ENCODE results near the gene KIAA0753. TPM values are rescaled to one million over a fixed set of nuclear protein-coding genes. Genes with fewer than 3 reads are reported as not detected.

Gene KIAA0753
- total and polyA plus RNA-seq, 10 of the 15 experiments (the other 5 are each of a cell fraction or from before 2014, with no cell fraction given): 2.2 to 15.2 (median 7.7) TPM

DNA sequence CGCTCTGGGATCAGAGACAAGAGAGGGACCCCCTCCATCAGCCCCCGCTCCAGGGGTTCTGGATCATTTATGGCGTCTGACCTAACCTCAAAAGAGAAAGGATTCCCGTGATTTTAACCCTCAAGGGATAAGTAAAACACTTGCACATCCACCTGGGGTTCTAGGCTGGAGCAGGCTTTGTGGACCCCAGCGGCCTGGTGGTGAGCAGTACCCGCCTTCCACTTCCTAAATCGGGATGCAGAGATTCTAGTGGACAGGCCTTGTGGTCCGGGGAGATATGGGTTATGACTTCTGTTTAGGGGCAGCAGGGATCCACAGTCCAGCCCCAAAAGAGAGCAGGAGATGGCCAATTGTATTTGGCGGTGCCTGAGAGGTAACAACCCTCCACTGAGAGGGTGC lies 83.5 kb downstream of the KIAA0753 start (continued):
- TF ChIP-seq, protein P1, sequence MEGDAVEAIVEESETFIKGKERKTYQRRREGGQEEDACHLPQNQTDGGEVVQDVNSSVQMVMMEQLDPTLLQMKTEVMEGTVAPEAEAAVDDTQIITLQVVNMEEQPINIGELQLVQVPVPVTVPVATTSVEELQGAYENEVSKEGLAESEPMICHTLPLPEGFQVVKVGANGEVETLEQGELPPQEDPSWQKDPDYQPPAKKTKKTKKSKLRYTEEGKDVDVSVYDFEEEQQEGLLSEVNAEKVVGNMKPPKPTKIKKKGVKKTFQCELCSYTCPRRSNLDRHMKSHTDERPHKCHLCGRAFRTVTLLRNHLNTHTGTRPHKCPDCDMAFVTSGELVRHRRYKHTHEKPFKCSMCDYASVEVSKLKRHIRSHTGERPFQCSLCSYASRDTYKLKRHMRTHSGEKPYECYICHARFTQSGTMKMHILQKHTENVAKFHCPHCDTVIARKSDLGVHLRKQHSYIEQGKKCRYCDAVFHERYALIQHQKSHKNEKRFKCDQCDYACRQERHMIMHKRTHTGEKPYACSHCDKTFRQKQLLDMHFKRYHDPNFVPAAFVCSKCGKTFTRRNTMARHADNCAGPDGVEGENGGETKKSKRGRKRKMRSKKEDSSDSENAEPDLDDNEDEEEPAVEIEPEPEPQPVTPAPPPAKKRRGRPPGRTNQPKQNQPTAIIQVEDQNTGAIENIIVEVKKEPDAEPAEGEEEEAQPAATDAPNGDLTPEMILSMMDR (IDR thresholded peaks at IDR 0.05 in 2 of 3, conservative IDR thresholded peaks at IDR 0.05 in 1 of 3; ENCODE audit: control insufficient read depth in 2 of 3, extremely low read depth in 1 of 3, insufficient read depth in 1 of 3, low read depth in 3 of 3, low read length in 3 of 3): no peak
- TF ChIP-seq ASH2L (IDR thresholded peaks at IDR 0.05; ENCODE audit: borderline replicate concordance, low read depth): no peak
- TF ChIP-seq, protein P2, sequence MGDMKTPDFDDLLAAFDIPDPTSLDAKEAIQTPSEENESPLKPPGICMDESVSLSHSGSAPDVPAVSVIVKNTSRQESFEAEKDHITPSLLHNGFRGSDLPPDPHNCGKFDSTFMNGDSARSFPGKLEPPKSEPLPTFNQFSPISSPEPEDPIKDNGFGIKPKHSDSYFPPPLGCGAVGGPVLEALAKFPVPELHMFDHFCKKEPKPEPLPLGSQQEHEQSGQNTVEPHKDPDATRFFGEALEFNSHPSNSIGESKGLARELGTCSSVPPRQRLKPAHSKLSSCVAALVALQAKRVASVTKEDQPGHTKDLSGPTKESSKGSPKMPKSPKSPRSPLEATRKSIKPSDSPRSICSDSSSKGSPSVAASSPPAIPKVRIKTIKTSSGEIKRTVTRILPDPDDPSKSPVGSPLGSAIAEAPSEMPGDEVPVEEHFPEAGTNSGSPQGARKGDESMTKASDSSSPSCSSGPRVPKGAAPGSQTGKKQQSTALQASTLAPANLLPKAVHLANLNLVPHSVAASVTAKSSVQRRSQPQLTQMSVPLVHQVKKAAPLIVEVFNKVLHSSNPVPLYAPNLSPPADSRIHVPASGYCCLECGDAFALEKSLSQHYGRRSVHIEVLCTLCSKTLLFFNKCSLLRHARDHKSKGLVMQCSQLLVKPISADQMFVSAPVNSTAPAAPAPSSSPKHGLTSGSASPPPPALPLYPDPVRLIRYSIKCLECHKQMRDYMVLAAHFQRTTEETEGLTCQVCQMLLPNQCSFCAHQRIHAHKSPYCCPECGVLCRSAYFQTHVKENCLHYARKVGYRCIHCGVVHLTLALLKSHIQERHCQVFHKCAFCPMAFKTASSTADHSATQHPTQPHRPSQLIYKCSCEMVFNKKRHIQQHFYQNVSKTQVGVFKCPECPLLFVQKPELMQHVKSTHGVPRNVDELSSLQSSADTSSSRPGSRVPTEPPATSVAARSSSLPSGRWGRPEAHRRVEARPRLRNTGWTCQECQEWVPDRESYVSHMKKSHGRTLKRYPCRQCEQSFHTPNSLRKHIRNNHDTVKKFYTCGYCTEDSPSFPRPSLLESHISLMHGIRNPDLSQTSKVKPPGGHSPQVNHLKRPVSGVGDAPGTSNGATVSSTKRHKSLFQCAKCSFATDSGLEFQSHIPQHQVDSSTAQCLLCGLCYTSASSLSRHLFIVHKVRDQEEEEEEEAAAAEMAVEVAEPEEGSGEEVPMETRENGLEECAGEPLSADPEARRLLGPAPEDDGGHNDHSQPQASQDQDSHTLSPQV (IDR thresholded peaks at IDR 0.05): no peak
- TF ChIP-seq NR2F1 (conservative IDR thresholded peaks at IDR 0.05): no peak
- TF ChIP-seq, protein P3, sequence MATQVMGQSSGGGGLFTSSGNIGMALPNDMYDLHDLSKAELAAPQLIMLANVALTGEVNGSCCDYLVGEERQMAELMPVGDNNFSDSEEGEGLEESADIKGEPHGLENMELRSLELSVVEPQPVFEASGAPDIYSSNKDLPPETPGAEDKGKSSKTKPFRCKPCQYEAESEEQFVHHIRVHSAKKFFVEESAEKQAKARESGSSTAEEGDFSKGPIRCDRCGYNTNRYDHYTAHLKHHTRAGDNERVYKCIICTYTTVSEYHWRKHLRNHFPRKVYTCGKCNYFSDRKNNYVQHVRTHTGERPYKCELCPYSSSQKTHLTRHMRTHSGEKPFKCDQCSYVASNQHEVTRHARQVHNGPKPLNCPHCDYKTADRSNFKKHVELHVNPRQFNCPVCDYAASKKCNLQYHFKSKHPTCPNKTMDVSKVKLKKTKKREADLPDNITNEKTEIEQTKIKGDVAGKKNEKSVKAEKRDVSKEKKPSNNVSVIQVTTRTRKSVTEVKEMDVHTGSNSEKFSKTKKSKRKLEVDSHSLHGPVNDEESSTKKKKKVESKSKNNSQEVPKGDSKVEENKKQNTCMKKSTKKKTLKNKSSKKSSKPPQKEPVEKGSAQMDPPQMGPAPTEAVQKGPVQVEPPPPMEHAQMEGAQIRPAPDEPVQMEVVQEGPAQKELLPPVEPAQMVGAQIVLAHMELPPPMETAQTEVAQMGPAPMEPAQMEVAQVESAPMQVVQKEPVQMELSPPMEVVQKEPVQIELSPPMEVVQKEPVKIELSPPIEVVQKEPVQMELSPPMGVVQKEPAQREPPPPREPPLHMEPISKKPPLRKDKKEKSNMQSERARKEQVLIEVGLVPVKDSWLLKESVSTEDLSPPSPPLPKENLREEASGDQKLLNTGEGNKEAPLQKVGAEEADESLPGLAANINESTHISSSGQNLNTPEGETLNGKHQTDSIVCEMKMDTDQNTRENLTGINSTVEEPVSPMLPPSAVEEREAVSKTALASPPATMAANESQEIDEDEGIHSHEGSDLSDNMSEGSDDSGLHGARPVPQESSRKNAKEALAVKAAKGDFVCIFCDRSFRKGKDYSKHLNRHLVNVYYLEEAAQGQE (IDR thresholded peaks at IDR 0.05; ENCODE audit: low read depth, low read length): no peak
